Chondrocyte (in vitro differentiated cells): Measurements from ENCODE around the gene TRPM2. TPM values are rescaled to one million over a fixed set of nuclear protein-coding genes. Genes with fewer than 3 reads are reported as not detected.
A peak's percentile ranks its signal among the peaks of the same experiment; 100 is the strongest.
"Not testable (repeated sequence)": the region's sequence is repeated elsewhere in the genome, so short reads cannot be mapped to it uniquely, and the experiment has no call there.

ENCODE experiments used
- DNase-seq: peaks from one replicate; pipeline ENCODE4 v3.0.0; 2021; ENCODE audit warnings: mixed read lengths, low spot score
- H3K27ac Mint-ChIP-seq: one replicate; pipeline ENCODE4 v1.8.0; 2021; ENCODE audit warnings: mild to moderate bottlenecking, moderate library complexity, mixed read lengths; ENCODE audit not compliant: unreplicated experiment
- H3K27me3 Mint-ChIP-seq: 2 replicates; pipeline ENCODE4 v1.8.0; 2021; ENCODE audit warnings: low read depth, mixed read lengths
- H3K36me3 Mint-ChIP-seq: 2 replicates; pipeline ENCODE4 v1.8.0; 2021; ENCODE audit warnings: low read depth, mixed read lengths
- H3K4me1 Mint-ChIP-seq: 2 replicates; pipeline ENCODE4 v1.8.0; 2021; ENCODE audit warnings: low read depth, mild to moderate bottlenecking, mixed read lengths
- H3K4me3 Mint-ChIP-seq: one replicate; pipeline ENCODE4 v1.8.0; 2021; ENCODE audit warnings: mild to moderate bottlenecking, moderate library complexity, mixed read lengths; ENCODE audit not compliant: unreplicated experiment
- H3K9me3 Mint-ChIP-seq: 2 replicates; pipeline ENCODE4 v1.8.0; 2021; ENCODE audit warnings: low read depth, mixed read lengths
- total RNA-seq: library from RNA; stranded (reverse); gene quantifications from 3 replicates; pipeline ENCODE4 v1.2.1, GENCODE V29; 2021
- TF ChIP-seq, protein P1 (sequence below): fragments of 200-600 bp; sonication (generic); IDR thresholded peaks from 2 replicates; pipeline ENCODE4 v1.5.0; 2021; ENCODE audit warnings: antibody characterized with exemption, mild to moderate bottlenecking, moderate library complexity

The TRPM2 gene
- total RNA-seq, 1 donor from 2014 or later, result 0.32 TPM

DNA sequence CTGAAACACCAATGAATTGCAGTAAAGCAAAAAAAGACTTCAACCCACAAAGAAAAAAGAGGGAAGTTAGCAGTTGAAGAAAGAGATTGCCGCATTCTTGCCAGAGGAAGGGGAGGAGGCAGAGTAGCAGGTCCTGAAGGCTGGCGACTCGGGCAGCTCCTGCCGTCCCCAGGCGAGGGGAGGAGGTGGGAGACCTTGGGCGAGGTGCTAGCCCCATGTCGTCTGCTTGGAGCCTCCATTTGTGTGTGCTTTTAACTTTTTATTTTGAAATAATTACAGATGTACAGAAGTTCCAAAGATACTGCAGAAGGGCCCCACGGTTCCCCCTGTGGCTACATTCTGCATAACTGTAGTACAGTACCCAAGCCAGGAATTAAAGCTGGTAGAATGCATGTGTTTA, 6.7 kb downstream of the TRPM2 start:
- TF ChIP-seq, protein P1, sequence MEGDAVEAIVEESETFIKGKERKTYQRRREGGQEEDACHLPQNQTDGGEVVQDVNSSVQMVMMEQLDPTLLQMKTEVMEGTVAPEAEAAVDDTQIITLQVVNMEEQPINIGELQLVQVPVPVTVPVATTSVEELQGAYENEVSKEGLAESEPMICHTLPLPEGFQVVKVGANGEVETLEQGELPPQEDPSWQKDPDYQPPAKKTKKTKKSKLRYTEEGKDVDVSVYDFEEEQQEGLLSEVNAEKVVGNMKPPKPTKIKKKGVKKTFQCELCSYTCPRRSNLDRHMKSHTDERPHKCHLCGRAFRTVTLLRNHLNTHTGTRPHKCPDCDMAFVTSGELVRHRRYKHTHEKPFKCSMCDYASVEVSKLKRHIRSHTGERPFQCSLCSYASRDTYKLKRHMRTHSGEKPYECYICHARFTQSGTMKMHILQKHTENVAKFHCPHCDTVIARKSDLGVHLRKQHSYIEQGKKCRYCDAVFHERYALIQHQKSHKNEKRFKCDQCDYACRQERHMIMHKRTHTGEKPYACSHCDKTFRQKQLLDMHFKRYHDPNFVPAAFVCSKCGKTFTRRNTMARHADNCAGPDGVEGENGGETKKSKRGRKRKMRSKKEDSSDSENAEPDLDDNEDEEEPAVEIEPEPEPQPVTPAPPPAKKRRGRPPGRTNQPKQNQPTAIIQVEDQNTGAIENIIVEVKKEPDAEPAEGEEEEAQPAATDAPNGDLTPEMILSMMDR, result peak; percentile 43
- Mint-ChIP-seq H3K27me3 (peaks cover 5% of the 10 kb centered on the region), H3K4me3 (no peak overlapping the region), H3K36me3 (no peaks in the 10 kb centered on the region), H3K4me1 (no peaks in the 10 kb centered on the region), H3K9me3 (peaks cover 10% of the 10 kb centered on the region), H3K27ac (no peak overlapping the region)
- peak; percentile 50 for DNase-seq

- not testable (repeated sequence) for H3K27ac Mint-ChIP-seq, DNase-seq, H3K4me1 Mint-ChIP-seq, H3K9me3 Mint-ChIP-seq, H3K27me3 Mint-ChIP-seq, H3K36me3 Mint-ChIP-seq, H3K4me3 Mint-ChIP-seq
Measured at GRCh38 chr21:44361903-44362302, 8.5 kb downstream of the TRPM2 start.

DNA sequence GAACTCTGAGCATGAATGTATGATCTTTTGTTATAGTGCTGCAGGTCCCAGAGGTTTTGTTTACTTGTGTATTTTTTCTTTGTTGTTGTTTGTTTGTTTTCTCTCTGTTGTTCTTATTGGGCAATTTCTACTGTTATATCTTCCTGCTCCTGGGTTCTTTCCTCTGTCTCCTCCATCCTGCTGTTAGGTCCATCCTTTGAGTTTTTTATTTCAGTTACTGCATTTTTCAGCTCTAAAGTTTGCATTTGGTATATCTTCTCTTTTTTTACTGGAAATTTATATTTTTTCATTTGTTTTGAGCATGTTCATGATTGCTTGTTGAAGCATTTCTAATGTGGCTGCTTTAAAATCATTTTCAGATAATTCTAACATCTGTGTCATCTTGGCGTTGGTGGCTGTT, 9.9 kb downstream of the TRPM2 start:
- no peak for DNase-seq
- no peak overlapping the region for H3K4me3 Mint-ChIP-seq
- H3K27me3 Mint-ChIP-seq, result peaks cover 2% of the 10 kb centered on the region
- H3K27ac Mint-ChIP-seq, result no peak overlapping the region
- H3K9me3 Mint-ChIP-seq, result peaks cover 10% of the 10 kb centered on the region
- H3K4me1 Mint-ChIP-seq, result no peaks in the 10 kb centered on the region
- TF ChIP-seq, protein P1, result no peak
- no peaks in the 10 kb centered on the region for H3K36me3 Mint-ChIP-seq

DNA sequence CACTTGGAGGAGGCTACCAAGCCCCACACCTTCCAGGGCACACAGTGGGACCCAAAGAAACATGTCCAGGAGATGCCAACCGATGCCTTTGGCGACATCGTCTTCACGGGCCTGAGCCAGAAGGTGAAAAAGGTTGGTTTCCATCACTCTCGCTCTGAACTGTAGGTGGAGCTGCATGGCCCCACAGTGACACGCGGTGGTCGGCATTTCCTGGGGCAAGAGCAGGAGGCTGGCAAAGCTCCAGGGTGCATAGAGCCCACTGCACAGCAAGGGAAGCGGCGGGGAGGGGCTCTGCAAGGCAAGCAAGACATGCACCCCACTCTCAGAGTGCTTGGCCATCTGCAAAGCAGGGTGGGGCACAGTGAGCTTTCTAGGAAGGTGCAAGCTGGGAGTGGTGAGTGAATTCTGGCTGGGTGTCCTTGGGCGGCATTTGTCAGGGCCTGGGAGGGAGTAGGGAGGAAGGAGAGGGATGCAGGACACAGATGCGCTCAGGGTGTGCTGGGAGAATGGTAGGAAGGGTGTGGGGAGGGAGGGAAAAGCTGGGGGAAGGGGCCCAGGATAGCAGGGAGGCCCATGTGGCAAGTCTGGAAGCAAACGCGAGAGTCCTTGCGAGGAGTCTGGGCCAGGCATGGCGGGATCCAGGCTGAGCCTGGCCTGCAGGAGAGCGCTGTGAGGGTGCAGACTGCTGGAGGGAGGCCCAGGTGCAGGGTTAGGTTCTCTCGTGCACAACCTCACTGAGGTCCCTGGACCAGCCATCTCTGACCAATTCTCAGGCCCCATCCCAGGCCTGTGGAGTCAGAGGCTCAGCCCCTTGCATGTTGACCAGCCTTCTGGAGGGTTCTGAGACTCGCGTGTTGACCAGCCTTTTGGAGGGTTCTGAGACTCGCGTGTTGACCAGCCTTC, 11.0 kb downstream of the TRPM2 start:
- Mint-ChIP-seq H3K27ac (no peak overlapping the region), H3K27me3 (no peaks in the 10 kb centered on the region), H3K4me1 (peaks cover 2% of the 10 kb centered on the region), H3K36me3 (no peaks in the 10 kb centered on the region), H3K4me3 (no peak overlapping the region), H3K9me3 (peaks cover 10% of the 10 kb centered on the region)
- DNase-seq, result peak; percentile 61
- TF ChIP-seq, protein P1, result no peak

DNA sequence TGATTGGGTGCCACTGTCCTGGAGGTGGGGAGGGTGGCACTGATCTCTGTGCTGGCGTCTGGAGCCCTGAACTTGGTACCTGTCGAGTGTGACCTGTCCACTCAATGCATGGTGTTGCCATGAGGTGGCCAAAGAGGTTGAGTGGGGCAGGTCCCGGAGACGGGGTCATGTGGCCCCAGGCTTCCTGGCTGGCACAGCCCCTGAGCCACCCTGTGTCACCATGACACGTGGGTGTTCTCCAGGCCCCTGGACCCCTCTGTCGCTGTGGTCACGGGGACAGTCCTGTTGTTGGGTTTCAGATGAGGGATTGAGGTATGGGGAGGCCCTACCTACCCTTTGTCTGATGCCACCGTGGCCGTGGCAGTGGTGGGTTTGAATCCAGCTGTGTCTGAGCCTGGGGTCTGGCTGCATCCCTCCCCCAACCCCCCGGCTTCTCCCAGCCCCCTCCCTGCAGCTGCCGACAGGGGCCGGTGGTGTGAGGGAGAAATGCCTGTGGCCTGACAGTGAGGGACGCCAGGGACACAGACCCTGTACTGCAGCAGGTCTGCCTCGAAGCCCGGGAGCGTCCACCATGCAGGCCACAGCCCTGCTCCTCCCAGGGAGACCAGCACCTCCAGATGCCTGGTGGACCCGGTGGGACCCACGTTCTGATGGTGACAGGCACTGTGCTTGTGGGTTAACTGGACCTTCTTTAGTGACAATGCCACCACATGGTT, 12.0 kb downstream of the TRPM2 start:
- no peaks in the 10 kb centered on the region for H3K27me3 Mint-ChIP-seq
- no peaks in the 10 kb centered on the region for H3K36me3 Mint-ChIP-seq
- peaks cover 10% of the 10 kb centered on the region for H3K9me3 Mint-ChIP-seq
- peak; percentile 64 for DNase-seq
- H3K27ac Mint-ChIP-seq, result no peak overlapping the region
- no peak overlapping the region for H3K4me3 Mint-ChIP-seq
- H3K4me1 Mint-ChIP-seq, result peaks cover 5% of the 10 kb centered on the region
- TF ChIP-seq, protein P1, result no peak
